HepG2 (cell line): Measurements from ENCODE around the gene VCP. TPM values are rescaled to one million over a fixed set of nuclear protein-coding genes. Genes with fewer than 3 reads are reported as not detected.

ENCODE experiments used
- EZH2 ChIP-seq: conservative IDR thresholded peaks from 2 replicates; pipeline ENCODE4 v1.6.1; 2012; ENCODE audit warnings: mild to moderate bottlenecking, low read depth, low read length, moderate library complexity
- FOXA3 ChIP-seq: IDR thresholded peaks from 2 replicates; pipeline ENCODE4 v1.6.1; 2016; ENCODE audit warnings: missing genetic modification reagents, missing compliant biosample characterization
- MXD3 ChIP-seq: IDR thresholded peaks from 2 replicates; pipeline ENCODE4 v1.6.1; 2016; ENCODE audit warnings: mild to moderate bottlenecking, missing biosample characterization, missing genetic modification reagents
- NCOA2 ChIP-seq: sonication (generic); formaldehyde crosslinking; IDR thresholded peaks from 2 replicates; pipeline ENCODE4 v1.8.0; 2022; ENCODE audit warnings: inconsistent platforms
- PHF20 ChIP-seq: sonication (generic); formaldehyde crosslinking; IDR thresholded peaks from 2 replicates; pipeline ENCODE4 v1.5.0; 2020; ENCODE audit warnings: mild to moderate bottlenecking, missing genetic modification reagents
- RXRB ChIP-seq: IDR thresholded peaks from 2 replicates; pipeline ENCODE4 v1.6.1; 2016; ENCODE audit warnings: borderline replicate concordance, missing genetic modification reagents, missing compliant biosample characterization
- SALL1 ChIP-seq: sonication (generic); formaldehyde crosslinking; IDR thresholded peaks from 2 replicates; pipeline ENCODE4 v1.8.0; 2022; ENCODE audit warnings: mild to moderate bottlenecking, missing genetic modification reagents
- SP4 ChIP-seq: sonication (generic); formaldehyde crosslinking; IDR thresholded peaks from 2 replicates; pipeline ENCODE4 v1.8.1; 2023; ENCODE audit warnings: mild to moderate bottlenecking, missing genetic modification reagents
- TRAFD1 ChIP-seq: sonication (generic); formaldehyde crosslinking; IDR thresholded peaks from 2 replicates; pipeline ENCODE4 v1.5.1; 2020; ENCODE audit warnings: missing genetic modification reagents, mild to moderate bottlenecking, borderline replicate concordance
- ZFP91 ChIP-seq: sonication (generic); formaldehyde crosslinking; IDR thresholded peaks from 2 replicates; pipeline ENCODE4 v1.9.0; 2022; ENCODE audit warnings: missing genetic modification reagents, mild to moderate bottlenecking, borderline replicate concordance
- ZNF318 ChIP-seq: sonication (generic); formaldehyde crosslinking; IDR thresholded peaks from 2 replicates; pipeline ENCODE4 v1.4.0; 2020; ENCODE audit warnings: mild to moderate bottlenecking, missing genetic modification reagents
- ZNF430 ChIP-seq: sonication (generic); formaldehyde crosslinking; IDR thresholded peaks from 2 replicates; pipeline ENCODE4 v1.9.0; 2021; ENCODE audit warnings: mild to moderate bottlenecking, missing genetic modification reagents
- ZNF766 ChIP-seq: sonication (generic); formaldehyde crosslinking; IDR thresholded peaks from 2 replicates; pipeline ENCODE4 v1.5.0; 2020; ENCODE audit warnings: missing genetic modification reagents, borderline replicate concordance
- polyA plus RNA-seq, 8 experiments: library from polyadenylated mRNA; depleted of rRNA in 3 of 8; stranded (reverse) in 7 of 8; unstranded in 1 of 8; fragments of >200 nt; fragmentation: Illumina TruSeq in 4 of 8; extraction: Trizol in 4 of 8; gene quantifications; 2 replicates each; pipeline versions ENCODE4 v1.2.1 to v1.2.3, GENCODE V29; 2011 to 2016; ENCODE audit warnings: low read depth in 4 of 8, missing spikeins in 1 of 8, mixed read lengths in 1 of 8; ENCODE audit not compliant: insufficient read depth in 1 of 8
- total RNA-seq, 5 experiments: library from RNA; depleted of rRNA; stranded (reverse); fragments of >200 nt; fragmentation: Illumina TruSeq; extraction: Trizol; gene quantifications; 2 replicates each; pipeline ENCODE4 v1.2.3, GENCODE V29; 2016; ENCODE audit warnings: low read depth in 1 of 5
- TF ChIP-seq, protein P1 (sequence below): sonication (generic); formaldehyde crosslinking; IDR thresholded peaks from 2 replicates; pipeline ENCODE4 v1.5.1; 2020; ENCODE audit warnings: mild to moderate bottlenecking, missing genetic modification reagents, borderline replicate concordance

VCP gene
- total and polyA plus RNA-seq, 2 of the 13 experiments (the other 11 are each of a cell fraction or from before 2014, with no cell fraction given), result 143 to 391 TPM

- no peak for TF ChIP-seq ZNF318 (CRISPR knock-in tag)
- TF ChIP-seq, protein P1, sequence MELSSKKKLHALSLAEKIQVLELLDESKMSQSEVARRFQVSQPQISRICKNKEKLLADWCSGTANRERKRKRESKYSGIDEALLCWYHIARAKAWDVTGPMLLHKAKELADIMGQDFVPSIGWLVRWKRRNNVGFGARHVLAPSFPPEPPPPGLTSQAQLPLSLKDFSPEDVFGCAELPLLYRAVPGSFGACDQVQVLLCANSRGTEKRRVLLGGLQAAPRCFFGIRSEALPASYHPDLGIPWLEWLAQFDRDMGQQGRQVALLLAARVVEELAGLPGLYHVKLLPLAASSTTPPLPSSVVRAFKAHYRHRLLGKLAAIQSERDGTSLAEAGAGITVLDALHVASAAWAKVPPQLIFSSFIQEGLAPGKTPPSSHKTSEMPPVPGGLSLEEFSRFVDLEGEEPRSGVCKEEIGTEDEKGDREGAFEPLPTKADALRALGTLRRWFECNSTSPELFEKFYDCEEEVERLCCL, result peak; percentile 75; the same call in 1 of the 2 replicates
- TF ChIP-seq RXRB (CRISPR knock-in tag), result peak; percentile 23; the same call in 1 of the 2 replicates
- TF ChIP-seq MXD3, result no peak
- TF ChIP-seq NCOA2, result no peak
- no peak for TF ChIP-seq TRAFD1 (CRISPR knock-in tag)
- TF ChIP-seq EZH2, result no peak
- peak; percentile 63; the same call in 1 of the 2 replicates for TF ChIP-seq SALL1 (CRISPR knock-in tag)
- peak; percentile 47; the same call in 1 of the 2 replicates for TF ChIP-seq ZFP91
- TF ChIP-seq ZNF766, result no peak
- peak; percentile 11; the same call in 1 of the 2 replicates for TF ChIP-seq ZNF430
- TF ChIP-seq SP4 (CRISPR knock-in tag), result peak; percentile 79
- TF ChIP-seq FOXA3 (CRISPR knock-in tag), result no peak
- no peak for TF ChIP-seq PHF20 (CRISPR knock-in tag)
Observed at GRCh38 chr9:35115680-35116538, 43.5 kb upstream of the VCP start, which contains the start of gene ATOSB (continued).
